Ovary (tissue), 9 donors: ENCODE data around the gene MX2. TPM values are rescaled to one million over a fixed set of nuclear protein-coding genes. Genes with fewer than 3 reads are reported as not detected.

Experiments used
- DNase-seq, 5 donors: peaks; one replicate each; pipeline ENCODE4 v3.0.0-alpha.2; 2019 to 2020
- H3K27ac ChIP-seq, 2 donors: fragments of 200-600 bp; one replicate each; pipeline versions ENCODE4 v1.5.1 to v1.8.0; 2019 to 2022
- H3K27me3 ChIP-seq: fragments of 200-600 bp; one replicate; pipeline ENCODE4 v1.8.0; 2022
- H3K36me3 ChIP-seq: fragments of 200-600 bp; sonication (generic); one replicate; pipeline ENCODE4 v1.5.1; 2019
- H3K4me1 ChIP-seq: one replicate; pipeline ENCODE4 v1.8.1; 2013; ENCODE audit warnings: mild to moderate bottlenecking, moderate library complexity; ENCODE audit not compliant: insufficient read depth
- H3K4me3 ChIP-seq: fragments of 200-600 bp; sonication (generic); one replicate; pipeline ENCODE4 v1.5.1; 2017
- H3K9me3 ChIP-seq, 2 donors: fragments of 200-600 bp in 1 of 2; sonication (generic) in 1 of 2; one replicate each; pipeline versions ENCODE4 v1.5.1 to v1.8.1; 2013 to 2019; ENCODE audit warnings: mild to moderate bottlenecking in 1 of 2, moderate library complexity in 1 of 2
- EP300 ChIP-seq: sonication (generic); formaldehyde crosslinking; IDR thresholded peaks from one replicate; pipeline ENCODE4 v1.6.1; 2017; ENCODE audit warnings: antibody characterized with exemption
- POLR2A ChIP-seq: fragments of 450-650 bp; IDR thresholded peaks from one replicate; pipeline ENCODE4 v1.6.1; 2017; ENCODE audit warnings: antibody characterized with exemption, mild to moderate bottlenecking, moderate library complexity
- WGBS, 3 donors: extraction: QIAGEN DNeasy Blood & Tissue Kit in 1 of 3; methylation state at CpG; one replicate each; pipeline versions ENCODE4 v1.1.5 to v1.1.7; 2013 to 2017; 5-methylcytosine and 5-hydroxymethylcytosine counted together
- intact Hi-C, 4 donors: fragments of 100-400 bp; cut with DNase I; formaldehyde crosslinking; loops; one replicate each; pipeline versions ENCODE4 v1.11.0 to v1.15.1; 2022 to 2023
- polyA plus RNA-seq, 2 donors: library from polyadenylated mRNA; stranded (reverse); fragments of 200-250 nt in 1 of 2; fragments of 350-450 nt in 1 of 2; fragmentation: Illumina TruSeq in 1 of 2; extraction: RNeasy Lipid Tissue Mini Kit (QIAGEN cat#74804) in 1 of 2; gene quantifications; one replicate each; pipeline ENCODE4 v1.2.3, GENCODE V29; 2013 to 2014
- total RNA-seq, 7 donors: library from RNA; depleted of rRNA in 2 of 7; stranded (reverse); fragments of >200 nt in 2 of 7; fragmentation: NEBNext Ultra II Directional in 3 of 7; extraction: Animal tissue kit (Norgen Biotek cat#: 25700) in 3 of 7; gene quantifications; one replicate each; pipeline versions ENCODE4 v1.1.0 to v1.2.4, GENCODE V29; 2016 to 2023
- TF ChIP-seq, protein P1 (sequence below), 3 donors: fragments of 450-650 bp in 2 of 3; fragments of 200-600 bp in 1 of 3; IDR thresholded peaks; one replicate each; pipeline versions ENCODE4 v1.5.1 to v1.8.0; 2016 to 2022; ENCODE audit warnings: antibody characterized with exemption in 3 of 3, mild to moderate bottlenecking in 1 of 3
- donor health status: DM: no; HTN: no; CAD: no; lungs with moderate emphysema.
- donor health status: DM: no; HTN: no; CAD: no.
- donor health status: Bipolar disorder and iron deficiency.
- donor health status: DM: yes; HTN: yes; CAD: no.
- donor health status: DM: no; HTN: no; CAD: no.
- donor health status: DM: yes; HTN: yes; CAD: no.

The MX2 gene
- total and polyA plus RNA-seq, 9 donors, result 2.6 to 34.6 (median 5.1) TPM

GRCh38 chr21:41387042-41387819 lies 25.4 kb downstream of the MX2 start:
- Histone ChIP-seq H3K27ac (no peak overlapping the region), H3K4me3 (no peak overlapping the region), H3K36me3 (no peaks in the 10 kb centered on the region), H3K9me3 (no peaks in the 10 kb centered on the region), H3K27me3 (no peaks in the 10 kb centered on the region), H3K4me1 (no peaks in the 10 kb centered on the region)
- no peak for DNase-seq
- intact Hi-C loops, result loop anchor here in 1 of 4 donors (10.0 kb wide), 1 partner anchor 388 kb away; no protein-coding TSS in a partner anchor
- no peak for TF ChIP-seq POLR2A
- TF ChIP-seq, protein P1, sequence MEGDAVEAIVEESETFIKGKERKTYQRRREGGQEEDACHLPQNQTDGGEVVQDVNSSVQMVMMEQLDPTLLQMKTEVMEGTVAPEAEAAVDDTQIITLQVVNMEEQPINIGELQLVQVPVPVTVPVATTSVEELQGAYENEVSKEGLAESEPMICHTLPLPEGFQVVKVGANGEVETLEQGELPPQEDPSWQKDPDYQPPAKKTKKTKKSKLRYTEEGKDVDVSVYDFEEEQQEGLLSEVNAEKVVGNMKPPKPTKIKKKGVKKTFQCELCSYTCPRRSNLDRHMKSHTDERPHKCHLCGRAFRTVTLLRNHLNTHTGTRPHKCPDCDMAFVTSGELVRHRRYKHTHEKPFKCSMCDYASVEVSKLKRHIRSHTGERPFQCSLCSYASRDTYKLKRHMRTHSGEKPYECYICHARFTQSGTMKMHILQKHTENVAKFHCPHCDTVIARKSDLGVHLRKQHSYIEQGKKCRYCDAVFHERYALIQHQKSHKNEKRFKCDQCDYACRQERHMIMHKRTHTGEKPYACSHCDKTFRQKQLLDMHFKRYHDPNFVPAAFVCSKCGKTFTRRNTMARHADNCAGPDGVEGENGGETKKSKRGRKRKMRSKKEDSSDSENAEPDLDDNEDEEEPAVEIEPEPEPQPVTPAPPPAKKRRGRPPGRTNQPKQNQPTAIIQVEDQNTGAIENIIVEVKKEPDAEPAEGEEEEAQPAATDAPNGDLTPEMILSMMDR (IDR thresholded peaks at IDR 0.05), result no peak
- TF ChIP-seq EP300, result no peak
- 72 to 82% (median 80%) methylated on average over 14 of the region's 14 CpGs for whole genome bisulfite sequencing, 3 donors

DNA sequence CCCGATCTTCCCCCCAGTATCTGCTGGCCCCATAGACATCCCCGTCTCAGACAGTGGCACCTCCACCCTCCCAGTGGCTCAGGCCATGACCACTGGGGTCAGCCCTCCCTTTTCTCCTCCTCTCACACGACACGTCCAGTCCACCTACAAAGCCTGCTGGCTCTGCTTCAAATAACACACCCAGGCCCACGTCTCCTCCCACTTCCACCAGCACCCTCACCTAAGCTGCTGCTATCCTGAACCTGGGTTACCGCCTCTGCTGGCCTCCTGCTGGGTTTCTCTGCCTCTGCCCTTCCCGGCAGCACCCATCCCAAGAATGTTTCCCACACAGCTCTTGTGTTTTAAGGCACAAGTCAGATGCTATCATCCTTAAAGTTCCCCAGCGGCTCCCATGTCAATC lies 26.0 kb downstream of the MX2 start:
- DNase-seq, result no peak
- Histone ChIP-seq H3K36me3 (no peaks in the 10 kb centered on the region), H3K4me1 (no peaks in the 10 kb centered on the region), H3K4me3 (no peak overlapping the region), H3K27ac (no peak overlapping the region), H3K9me3 (no peaks in the 10 kb centered on the region), H3K27me3 (no peaks in the 10 kb centered on the region)
- intact Hi-C loops, result loop anchor here in 1 of 4 donors (10.0 kb wide), 1 partner anchor 387 kb away; no protein-coding TSS in a partner anchor
- 89 to 93% (median 92%) methylated on average over 8 of the region's 8 CpGs for WGBS, 3 donors
- TF ChIP-seq POLR2A (no peak), EP300 (no peak)
- TF ChIP-seq, protein P1 (IDR thresholded peaks at IDR 0.05), result no peak

- intact Hi-C loops, result loop anchor here in 1 of 4 donors (10.0 kb wide), 1 partner anchor 387 kb away; no protein-coding TSS in a partner anchor
- Histone ChIP-seq H3K4me3 (no peak overlapping the region), H3K27ac (no peak overlapping the region), H3K27me3 (no peaks in the 10 kb centered on the region), H3K4me1 (no peaks in the 10 kb centered on the region), H3K36me3 (no peaks in the 10 kb centered on the region), H3K9me3 (no peaks in the 10 kb centered on the region)
- 94 to 95% (median 95%) methylated on average over 14 of the region's 14 CpGs for WGBS, 3 donors
- DNase-seq, result no peak
- TF ChIP-seq EP300, result no peak
- TF ChIP-seq, protein P1 (IDR thresholded peaks at IDR 0.05), result no peak
- no peak for TF ChIP-seq POLR2A
Observed at GRCh38 chr21:41388259-41388658, 26.4 kb downstream of the MX2 start.

GRCh38 chr21:41390043-41390639 lies 28.3 kb downstream of the MX2 start:
- Histone ChIP-seq H3K27ac (no peak overlapping the region), H3K4me1 (no peaks in the 10 kb centered on the region), H3K27me3 (no peaks in the 10 kb centered on the region), H3K9me3 (no peaks in the 10 kb centered on the region), H3K4me3 (no peak overlapping the region), H3K36me3 (no peaks in the 10 kb centered on the region)
- intact Hi-C loops, result no loop called here
- WGBS, 3 donors, result 92 to 94% (median 93%) methylated on average over 17 of the region's 17 CpGs
- TF ChIP-seq POLR2A (no peak), EP300 (no peak)
- TF ChIP-seq, protein P1 (IDR thresholded peaks at IDR 0.05), result no peak
- DNase-seq, result no peak
